HEK293 (cell line): ENCODE results near the gene FAM229A.
A peak's percentile ranks its signal among the peaks of the same experiment; 100 is the strongest.

ENCODE experiments used
- CTCF ChIA-PET: fragments of 350-600 bp; formaldehyde crosslinking; extraction: SDS; loops from one replicate; lab custom pipeline; 2021; ENCODE audit warnings: antibody characterized with exemption; lab: Yijun Ruan, JAX
- POLR2A ChIA-PET: fragments of 300-600 bp; formaldehyde crosslinking; extraction: SDS; loops from one replicate; lab custom pipeline; 2020; ENCODE audit warnings: antibody characterized with exemption, inconsistent platforms; lab: Yijun Ruan, JAX
- H3K27ac ChIP-seq: fragments of 200-500 bp; sonication (Bioruptor generic); 2 replicates; pipeline ENCODE4 v1.5.1; 2014; ENCODE audit warnings: low read depth, low read length, control low read depth, inconsistent platforms; ENCODE audit errors: extremely low read depth
- H3K36me3 ChIP-seq, 2 experiments: fragments of 200-500 bp in 1 of 2; sonication (Bioruptor generic) in 1 of 2; 1 replicate in 1 of 2; 2 replicates in 1 of 2; pipeline ENCODE4 v1.5.1; 2014 to 2017; ENCODE audit warnings: inconsistent platforms in 2 of 2, low read length in 2 of 2; ENCODE audit not compliant: control insufficient read depth in 2 of 2, insufficient read depth in 1 of 2
- H3K4me1 ChIP-seq: fragments of 200-500 bp; sonication (Bioruptor generic); 2 replicates; pipeline ENCODE4 v1.5.1; 2014; ENCODE audit warnings: mild to moderate bottlenecking, low read length, inconsistent platforms; ENCODE audit not compliant: control insufficient read depth, insufficient read depth
- H3K4me3 ChIP-seq: 2 replicates; pipeline ENCODE4 v1.5.1; 2011; ENCODE audit warnings: low read depth, mild to moderate bottlenecking, control low read depth, low read length, moderate library complexity
- H3K9me3 ChIP-seq: fragments of 200-500 bp; sonication (Bioruptor generic); 2 replicates; pipeline ENCODE4 v1.5.1; 2014; ENCODE audit warnings: low read depth, low read length, inconsistent platforms; ENCODE audit not compliant: control insufficient read depth, insufficient read depth
- BCL11A ChIP-seq: fragments of 450-650 bp; formaldehyde crosslinking; IDR thresholded peaks from 2 replicates; pipeline ENCODE4 v1.5.1; 2016; ENCODE audit warnings: low read depth, missing biosample characterization, missing genetic modification characterization
- BCL11B ChIP-seq: fragments of 450-650 bp; formaldehyde crosslinking; IDR thresholded peaks from 2 replicates; pipeline ENCODE4 v1.5.1; 2016; ENCODE audit warnings: low read depth, missing biosample characterization, missing genetic modification characterization
- GLI4 ChIP-seq: fragments of 450-650 bp; formaldehyde crosslinking; IDR thresholded peaks from 2 replicates; pipeline ENCODE4 v1.5.1; 2016; ENCODE audit warnings: missing biosample characterization, missing genetic modification characterization
- HOXA7 ChIP-seq: sonication (generic); formaldehyde crosslinking; IDR thresholded peaks from 2 replicates; pipeline ENCODE4 v1.8.1; 2022; ENCODE audit warnings: missing genetic modification reagents, borderline replicate concordance
- REPIN1 ChIP-seq: fragments of 450-650 bp; formaldehyde crosslinking; IDR thresholded peaks from 2 replicates; pipeline ENCODE4 v1.5.1; 2017; ENCODE audit warnings: missing biosample characterization, missing genetic modification characterization, low read depth
- SP3 ChIP-seq: fragments of 450-650 bp; formaldehyde crosslinking; IDR thresholded peaks from 2 replicates; pipeline ENCODE4 v1.5.1; 2016; ENCODE audit warnings: missing biosample characterization, missing genetic modification characterization
- ZBTB48 ChIP-seq: fragments of 450-650 bp; formaldehyde crosslinking; IDR thresholded peaks from 2 replicates; pipeline ENCODE4 v1.5.1; 2016; ENCODE audit warnings: missing biosample characterization, missing genetic modification characterization
- ZBTB49 ChIP-seq: fragments of 450-650 bp; formaldehyde crosslinking; IDR thresholded peaks from 2 replicates; pipeline ENCODE4 v1.5.1; 2016; ENCODE audit warnings: missing biosample characterization, missing genetic modification characterization, low read depth
- ZNF169 ChIP-seq: fragments of 450-650 bp; formaldehyde crosslinking; IDR thresholded peaks from 2 replicates; pipeline ENCODE4 v1.5.1; 2016; ENCODE audit warnings: missing biosample characterization, missing genetic modification characterization
- ZNF280D ChIP-seq: fragments of 450-650 bp; formaldehyde crosslinking; IDR thresholded peaks from 2 replicates; pipeline ENCODE4 v1.5.1; 2016; ENCODE audit warnings: missing biosample characterization, missing genetic modification characterization
- ZNF324 ChIP-seq: fragments of 450-650 bp; formaldehyde crosslinking; IDR thresholded peaks from 2 replicates; pipeline ENCODE4 v1.5.1; 2016; ENCODE audit warnings: missing biosample characterization, missing genetic modification characterization
- ZNF391 ChIP-seq: fragments of 450-650 bp; formaldehyde crosslinking; IDR thresholded peaks from 2 replicates; pipeline ENCODE4 v1.5.1; 2016; ENCODE audit warnings: low read depth, missing biosample characterization, missing genetic modification characterization, borderline replicate concordance
- ZNF394 ChIP-seq: fragments of 450-650 bp; formaldehyde crosslinking; IDR thresholded peaks from 2 replicates; pipeline ENCODE4 v1.5.1; 2016; ENCODE audit warnings: missing biosample characterization, missing genetic modification characterization, mild to moderate bottlenecking, moderate library complexity, borderline replicate concordance
- ZNF548 ChIP-seq: fragments of 450-650 bp; formaldehyde crosslinking; IDR thresholded peaks from 2 replicates; pipeline ENCODE4 v1.5.1; 2016; ENCODE audit warnings: missing biosample characterization, missing genetic modification characterization
- ZNF600 ChIP-seq: fragments of 450-650 bp; formaldehyde crosslinking; IDR thresholded peaks from 2 replicates; pipeline ENCODE4 v1.5.1; 2016; ENCODE audit warnings: missing biosample characterization, missing genetic modification characterization
- ZNF623 ChIP-seq: fragments of 450-650 bp; formaldehyde crosslinking; IDR thresholded peaks from 2 replicates; pipeline ENCODE4 v1.5.1; 2016; ENCODE audit warnings: missing biosample characterization, missing genetic modification characterization
- ZNF629 ChIP-seq: fragments of 450-650 bp; formaldehyde crosslinking; IDR thresholded peaks from 2 replicates; pipeline ENCODE4 v1.5.1; 2017; ENCODE audit warnings: missing biosample characterization, missing genetic modification characterization
- TF ChIP-seq, protein P1 (sequence below): fragments of 450-650 bp; formaldehyde crosslinking; IDR thresholded peaks from 2 replicates; pipeline ENCODE4 v1.5.1; 2017; ENCODE audit warnings: missing biosample characterization, missing genetic modification characterization
- TF ChIP-seq, protein P2 (sequence below): fragments of 450-650 bp; formaldehyde crosslinking; IDR thresholded peaks from 2 replicates; pipeline ENCODE4 v1.5.1; 2017; ENCODE audit warnings: missing biosample characterization, missing genetic modification characterization

FAM229A gene

DNA sequence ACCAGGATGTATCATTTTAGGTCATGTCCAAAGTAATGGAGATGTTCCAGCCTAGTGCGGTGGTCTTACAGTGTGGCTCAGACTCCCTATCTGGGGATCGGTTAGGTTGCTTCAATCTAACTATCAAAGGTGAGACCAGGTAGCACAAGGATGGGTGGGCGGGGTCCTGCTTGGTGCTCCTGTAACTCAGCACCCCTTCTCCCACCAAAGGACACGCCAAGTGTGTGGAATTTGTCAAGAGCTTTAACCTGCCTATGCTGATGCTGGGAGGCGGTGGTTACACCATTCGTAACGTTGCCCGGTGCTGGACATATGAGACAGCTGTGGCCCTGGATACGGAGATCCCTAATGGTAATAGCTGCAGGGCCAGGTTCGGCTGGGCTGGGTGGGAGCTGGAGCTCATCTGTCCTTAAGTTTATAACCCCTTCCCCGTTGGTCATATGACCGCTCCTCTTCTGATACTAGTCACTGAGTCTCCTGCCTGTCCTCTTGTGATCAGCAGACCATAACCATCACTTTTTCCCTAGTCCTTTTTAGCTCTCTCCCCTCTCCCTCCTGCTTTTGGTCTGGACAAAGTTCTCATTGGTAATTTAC is 31.6 kb downstream of the FAM229A start:
- Histone ChIP-seq H3K27ac (no peak overlapping the region), H3K4me1 (no peaks in the 10 kb centered on the region), H3K4me3 (no peak overlapping the region), H3K36me3 (peaks cover 15 to 92% of the 10 kb centered on the region in 2 experiments), H3K9me3 (no peaks in the 10 kb centered on the region)
- POLR2A ChIA-PET, result interaction anchor here (0.6 to 3.2 kb wide), 3 partner anchors 29 to 92 kb away, joined by 3 to 13 read pairs (median 5); partner anchors contain the start of gene HDAC1
- no peak for TF ChIP-seq ZNF623
- no peak for TF ChIP-seq ZNF391
- TF ChIP-seq BCL11B (tag by site-specific recombination), result no peak
- TF ChIP-seq ZNF600 (tag by site-specific recombination), result peak; percentile 61
- no peak for TF ChIP-seq ZNF169 (tag by site-specific recombination)
- TF ChIP-seq, protein P1, sequence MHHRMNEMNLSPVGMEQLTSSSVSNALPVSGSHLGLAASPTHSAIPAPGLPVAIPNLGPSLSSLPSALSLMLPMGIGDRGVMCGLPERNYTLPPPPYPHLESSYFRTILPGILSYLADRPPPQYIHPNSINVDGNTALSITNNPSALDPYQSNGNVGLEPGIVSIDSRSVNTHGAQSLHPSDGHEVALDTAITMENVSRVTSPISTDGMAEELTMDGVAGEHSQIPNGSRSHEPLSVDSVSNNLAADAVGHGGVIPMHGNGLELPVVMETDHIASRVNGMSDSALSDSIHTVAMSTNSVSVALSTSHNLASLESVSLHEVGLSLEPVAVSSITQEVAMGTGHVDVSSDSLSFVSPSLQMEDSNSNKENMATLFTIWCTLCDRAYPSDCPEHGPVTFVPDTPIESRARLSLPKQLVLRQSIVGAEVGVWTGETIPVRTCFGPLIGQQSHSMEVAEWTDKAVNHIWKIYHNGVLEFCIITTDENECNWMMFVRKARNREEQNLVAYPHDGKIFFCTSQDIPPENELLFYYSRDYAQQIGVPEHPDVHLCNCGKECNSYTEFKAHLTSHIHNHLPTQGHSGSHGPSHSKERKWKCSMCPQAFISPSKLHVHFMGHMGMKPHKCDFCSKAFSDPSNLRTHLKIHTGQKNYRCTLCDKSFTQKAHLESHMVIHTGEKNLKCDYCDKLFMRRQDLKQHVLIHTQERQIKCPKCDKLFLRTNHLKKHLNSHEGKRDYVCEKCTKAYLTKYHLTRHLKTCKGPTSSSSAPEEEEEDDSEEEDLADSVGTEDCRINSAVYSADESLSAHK, result no peak
- TF ChIP-seq ZBTB48, result no peak
- TF ChIP-seq BCL11A (tag by site-specific recombination), result no peak
- CTCF ChIA-PET, result interaction anchor here (0.6 to 1.5 kb wide), 4 partner anchors 16 to 190 kb away, joined by 4 to 6 read pairs (median 5); partner anchors contain the start of gene FAM167B

- TF ChIP-seq GLI4 (tag by site-specific recombination) (0 out of 2 replicates have a peak, but pooled peaks have one; percentile 40), HOXA7 (no peak)
- CTCF ChIA-PET, result interaction anchor here (0.7 to 1.5 kb wide), 3 partner anchors 82 to 114 kb away, joined by 3 to 4 read pairs (median 3); partner anchors contain the start of gene FAM167B
- POLR2A ChIA-PET, result interaction anchor here (0.6 kb wide), 1 partner anchor 93 kb away, joined by 3 read pairs; no protein-coding TSS in a partner anchor
- Histone ChIP-seq H3K4me1 (no peaks in the 10 kb centered on the region), H3K36me3 (peaks cover 17 to 98% of the 10 kb centered on the region in 2 experiments), H3K9me3 (no peaks in the 10 kb centered on the region), H3K27ac (no peak overlapping the region), H3K4me3 (no peak overlapping the region)
Measured at GRCh38 chr1:32329931-32330466, 32.3 kb downstream of the FAM229A start.

DNA sequence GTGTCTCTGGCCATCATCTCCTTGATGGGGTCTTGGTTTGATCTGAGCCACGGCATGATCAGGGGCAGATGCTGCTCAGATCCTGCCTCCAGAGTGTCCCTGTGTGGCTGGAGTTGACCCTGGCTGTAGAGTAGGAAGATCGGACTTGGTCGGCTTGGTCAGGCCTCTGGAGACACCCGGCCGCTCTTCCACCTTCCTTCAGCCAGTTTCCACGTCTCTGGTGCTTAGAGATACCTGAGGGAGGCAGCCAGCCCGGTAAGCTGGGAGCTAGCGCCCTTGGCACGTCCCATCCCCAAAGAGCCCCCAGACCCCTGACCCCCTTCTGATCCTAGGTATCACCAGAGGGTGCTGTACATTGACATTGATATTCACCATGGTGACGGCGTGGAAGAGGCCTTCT is 35.1 kb downstream of the FAM229A start:
- no peaks in the 10 kb centered on the region for H3K4me1 ChIP-seq
- CTCF ChIA-PET, result no interaction called here
- POLR2A ChIA-PET, result no interaction called here
- H3K4me3 ChIP-seq, result no peak overlapping the region
- no peak overlapping the region for H3K27ac ChIP-seq
- peaks cover 21 to 96% of the 10 kb centered on the region in 2 experiments for H3K36me3 ChIP-seq
- H3K9me3 ChIP-seq, result no peaks in the 10 kb centered on the region
- TF ChIP-seq ZNF324 (tag by site-specific recombination) (no peak), ZNF548 (tag by site-specific recombination) (no peak), ZBTB49 (tag by site-specific recombination) (no peak), REPIN1 (tag by site-specific recombination) (no peak), SP3 (tag by site-specific recombination) (no peak), ZNF394 (tag by site-specific recombination) (no peak), ZNF629 (tag by site-specific recombination) (no peak), ZNF280D (no peak)
- TF ChIP-seq, protein P2, sequence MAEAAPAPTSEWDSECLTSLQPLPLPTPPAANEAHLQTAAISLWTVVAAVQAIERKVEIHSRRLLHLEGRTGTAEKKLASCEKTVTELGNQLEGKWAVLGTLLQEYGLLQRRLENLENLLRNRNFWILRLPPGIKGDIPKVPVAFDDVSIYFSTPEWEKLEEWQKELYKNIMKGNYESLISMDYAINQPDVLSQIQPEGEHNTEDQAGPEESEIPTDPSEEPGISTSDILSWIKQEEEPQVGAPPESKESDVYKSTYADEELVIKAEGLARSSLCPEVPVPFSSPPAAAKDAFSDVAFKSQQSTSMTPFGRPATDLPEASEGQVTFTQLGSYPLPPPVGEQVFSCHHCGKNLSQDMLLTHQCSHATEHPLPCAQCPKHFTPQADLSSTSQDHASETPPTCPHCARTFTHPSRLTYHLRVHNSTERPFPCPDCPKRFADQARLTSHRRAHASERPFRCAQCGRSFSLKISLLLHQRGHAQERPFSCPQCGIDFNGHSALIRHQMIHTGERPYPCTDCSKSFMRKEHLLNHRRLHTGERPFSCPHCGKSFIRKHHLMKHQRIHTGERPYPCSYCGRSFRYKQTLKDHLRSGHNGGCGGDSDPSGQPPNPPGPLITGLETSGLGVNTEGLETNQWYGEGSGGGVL (tag by site-specific recombination), result no peak
